Renal cortical epithelial cell (primary cell): ENCODE data around the gene RALGPS2. TPM values are rescaled to one million over a fixed set of nuclear protein-coding genes. Genes with fewer than 3 reads are reported as not detected.
"Not testable (repeated sequence)": the region's sequence is repeated elsewhere in the genome, so short reads cannot be mapped to it uniquely, and the experiment has no call there.

Source experiments
- DNase-seq: peaks from one replicate; pipeline ENCODE4 v3.0.0-alpha.2; 2011; ENCODE audit warnings: low read depth
- total RNA-seq: library from RNA; depleted of rRNA; stranded (reverse); fragments of >200 nt; gene quantifications from 2 replicates; pipeline ENCODE4 v1.2.3, GENCODE V29; 2014

The RALGPS2 gene
- total RNA-seq, 1 donor from 2014 or later = 20.7 TPM

DNA sequence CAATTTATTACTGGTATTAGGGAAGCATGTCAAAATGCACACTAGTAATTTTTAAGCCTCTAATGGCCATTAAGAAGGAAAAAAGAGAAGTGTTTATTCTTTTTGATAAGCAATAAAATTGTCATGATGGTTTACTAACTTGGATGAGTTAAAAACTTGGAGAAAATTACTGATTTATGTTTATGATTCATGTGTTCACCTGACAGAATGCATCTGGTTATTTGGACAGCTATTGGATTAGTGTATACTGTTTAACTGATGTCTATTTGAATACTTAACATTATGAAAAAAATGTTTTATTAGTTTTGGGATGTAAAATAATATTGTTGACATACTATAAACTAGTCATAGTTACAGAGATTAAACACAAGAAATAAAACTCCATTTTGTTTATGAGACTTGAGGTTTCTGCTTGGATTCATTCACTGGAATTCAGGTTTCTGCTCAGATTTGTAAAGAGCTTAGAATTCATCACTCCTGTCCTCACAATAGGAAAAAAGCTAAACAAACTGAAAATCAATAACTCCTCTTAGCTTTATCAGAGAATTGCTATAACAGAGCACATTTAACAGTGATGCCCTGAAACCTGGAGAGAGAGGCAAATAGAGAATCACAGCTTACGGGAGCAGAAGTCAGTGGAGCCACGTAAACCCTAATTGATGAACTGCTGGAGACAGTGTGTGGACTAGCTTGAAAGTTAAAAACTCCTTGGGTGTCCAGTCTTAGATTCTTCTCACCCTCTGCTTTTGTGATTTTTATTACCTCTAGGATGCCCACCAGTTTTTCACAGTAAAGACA, 56.7 kb downstream of the RALGPS2 start:
- no peak for DNase-seq

DNA sequence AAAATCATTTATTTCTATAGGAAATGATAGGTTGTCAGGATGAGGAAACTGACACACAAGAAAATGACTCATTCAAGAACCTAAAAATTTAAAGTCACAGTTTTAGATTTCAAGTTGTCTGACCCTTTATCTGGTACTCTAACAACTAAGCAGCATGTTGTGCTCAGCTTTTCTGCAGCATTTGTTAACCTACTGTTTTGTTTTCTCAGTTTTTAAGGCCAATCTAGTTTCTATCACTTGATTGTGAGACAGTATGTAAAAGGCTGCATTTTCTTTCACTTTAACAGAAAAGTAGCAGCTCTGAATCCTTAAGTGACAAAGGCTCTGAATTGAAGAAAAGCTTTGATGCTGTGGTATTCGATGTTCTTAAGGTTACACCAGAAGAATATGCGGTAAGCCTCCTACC, 59.1 kb downstream of the RALGPS2 start:
- DNase-seq = no peak

DNA sequence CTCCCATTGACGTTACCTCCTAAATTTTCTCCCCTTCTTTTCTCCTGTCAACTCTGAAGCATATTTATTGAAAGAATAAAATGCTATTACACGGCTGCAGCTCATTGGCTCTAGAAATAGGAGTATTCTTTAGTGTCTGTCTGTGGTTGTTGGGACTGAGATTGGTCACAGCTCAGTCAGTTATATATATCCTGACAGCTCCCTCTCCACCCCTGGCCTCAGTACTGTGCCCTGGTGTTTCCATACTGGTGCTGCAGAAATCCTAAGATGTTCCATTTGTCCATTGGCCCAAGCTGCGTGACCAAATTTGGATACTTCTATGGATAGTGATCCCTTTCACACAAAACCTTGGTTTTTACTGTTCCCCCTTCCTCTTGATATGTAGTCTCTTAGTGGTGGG, 67.3 kb downstream of the RALGPS2 start:
- DNase-seq = no peak

DNA sequence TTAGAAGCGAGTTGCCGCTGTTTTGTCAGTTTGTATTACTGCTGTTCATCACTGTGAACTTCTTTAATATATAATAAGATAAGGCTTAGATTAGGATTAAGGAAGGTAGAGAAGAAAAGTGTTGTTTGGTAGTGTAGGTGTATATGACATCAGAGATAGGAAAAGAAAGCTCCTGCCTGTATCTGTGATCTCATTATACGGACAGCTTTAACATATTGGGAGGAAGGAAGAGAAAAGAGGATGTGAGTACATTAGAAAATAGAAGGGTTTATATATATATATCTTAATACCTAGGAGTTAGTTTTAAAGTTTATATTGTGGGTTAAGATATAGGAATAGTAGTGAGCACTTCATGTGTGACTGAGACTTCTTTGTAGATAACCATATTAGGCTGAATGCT, 71.0 kb downstream of the RALGPS2 start:
- no peak for DNase-seq

DNA sequence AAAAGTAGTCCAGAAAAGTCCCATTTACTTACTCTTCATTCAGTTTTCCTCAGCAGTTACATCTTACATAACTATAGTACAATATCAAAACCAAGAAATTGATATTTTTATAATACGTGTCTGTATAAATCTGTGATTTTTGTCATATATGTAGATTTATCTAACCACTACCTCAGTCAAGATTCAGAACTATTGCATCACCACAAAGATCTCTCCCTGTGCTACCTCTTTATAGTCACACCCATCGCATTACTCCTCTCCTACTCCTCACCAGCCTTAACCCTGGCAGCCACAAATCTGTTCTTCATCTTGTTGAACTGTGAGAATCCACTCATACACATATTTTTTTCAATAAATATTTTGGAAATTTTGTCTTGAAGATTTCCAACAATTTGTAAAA, 72.5 kb downstream of the RALGPS2 start:
- no peak for DNase-seq

DNA sequence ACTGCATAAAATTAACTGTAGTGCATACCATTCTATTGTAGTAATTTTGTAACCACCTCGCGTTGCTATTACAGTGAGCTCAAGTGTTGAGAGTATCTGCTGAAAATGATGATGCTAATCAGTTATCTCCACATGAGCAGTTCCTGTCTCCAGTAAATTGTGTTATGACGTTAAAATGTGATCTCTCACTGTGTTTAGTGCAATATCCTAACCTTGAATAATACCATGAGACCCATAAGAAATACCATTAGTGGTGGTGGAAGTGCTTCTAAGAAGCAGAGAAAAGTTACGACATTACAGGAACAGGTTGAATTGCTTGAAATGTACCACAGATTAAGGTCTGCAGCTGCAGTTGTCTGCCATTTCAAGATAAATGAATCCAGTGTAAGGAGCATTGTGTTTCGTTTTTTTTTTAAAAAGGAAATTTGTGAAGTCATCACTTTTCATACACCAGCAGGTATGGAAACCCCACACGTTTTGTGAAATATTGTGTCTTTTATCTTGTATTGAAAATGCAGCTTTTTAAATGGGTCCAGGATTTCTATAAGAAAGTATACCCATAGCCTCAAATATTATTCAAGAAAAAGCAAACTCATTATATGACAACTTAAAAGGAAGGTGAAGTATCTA, 73.3 kb downstream of the RALGPS2 start:
- DNase-seq = no peak

DNA sequence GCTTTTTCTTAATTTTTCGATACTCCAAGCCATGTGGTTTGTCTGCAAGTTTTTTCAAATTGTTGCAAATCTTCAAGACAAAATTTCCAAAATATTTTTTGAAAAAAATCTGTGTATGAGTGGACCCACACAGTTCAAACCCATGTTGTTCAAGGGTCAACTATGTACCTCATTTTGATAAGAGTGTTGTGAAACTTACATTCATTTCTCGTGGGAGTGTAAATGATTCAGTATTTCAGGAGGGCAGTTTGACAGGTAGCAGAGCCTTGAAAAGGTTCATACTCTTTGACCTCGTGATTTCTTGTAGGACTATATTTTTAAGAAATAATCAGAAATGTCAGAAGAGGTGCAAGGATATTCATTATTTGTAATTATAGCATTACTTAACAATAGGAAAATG, 77.8 kb downstream of the RALGPS2 start:
- no peak for DNase-seq

DNA sequence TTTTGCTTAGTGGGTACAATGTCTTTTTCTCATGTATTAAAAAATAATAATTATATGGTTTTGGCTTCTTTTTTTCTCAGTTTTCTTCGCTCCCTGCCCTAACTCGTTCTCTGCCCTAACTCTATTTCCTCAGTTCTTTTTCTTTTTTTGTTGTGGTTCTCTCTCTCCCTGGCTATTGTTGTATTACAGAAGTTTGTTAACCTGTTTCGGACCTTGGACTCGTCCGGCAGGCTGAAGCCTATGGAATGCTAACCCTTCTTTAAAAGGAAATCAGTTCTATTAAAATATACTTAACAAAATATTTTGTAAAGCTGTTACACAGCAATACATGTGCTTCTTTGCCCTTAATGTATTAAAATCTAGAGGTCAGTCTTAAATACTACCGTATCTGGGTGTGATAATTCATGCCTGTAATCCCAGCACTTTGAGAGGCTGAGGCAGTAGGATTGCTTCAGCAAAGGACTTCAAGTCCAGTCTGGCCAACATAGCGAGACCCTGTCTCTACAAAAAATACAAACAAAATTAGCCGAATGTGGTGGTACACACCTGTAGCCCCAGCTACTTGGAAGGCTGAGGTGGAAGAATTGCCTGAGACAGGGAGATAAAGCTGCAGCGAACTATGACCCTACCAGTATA, 81.7 kb downstream of the RALGPS2 start:
- no peak for DNase-seq

DNA sequence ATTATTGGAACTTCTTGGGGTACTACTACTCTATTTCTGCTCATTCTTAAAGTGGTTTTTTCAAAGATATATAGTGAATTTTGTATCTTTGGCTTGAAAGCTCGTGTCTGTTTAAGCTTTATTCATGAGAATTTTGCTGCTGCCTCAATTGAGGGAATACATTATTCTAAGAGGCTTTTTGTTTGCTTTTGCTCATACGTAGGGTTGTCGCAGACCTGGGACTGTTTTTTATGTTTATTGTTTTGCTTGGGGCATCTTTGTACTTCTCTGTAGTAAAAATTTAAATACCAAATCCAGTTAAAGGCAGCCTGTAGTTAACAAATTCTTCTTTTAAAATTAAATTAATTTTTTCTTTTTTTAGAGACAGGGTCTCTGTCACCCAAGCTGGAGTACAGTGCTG, 83.5 kb downstream of the RALGPS2 start:
- DNase-seq = no peak

DNA sequence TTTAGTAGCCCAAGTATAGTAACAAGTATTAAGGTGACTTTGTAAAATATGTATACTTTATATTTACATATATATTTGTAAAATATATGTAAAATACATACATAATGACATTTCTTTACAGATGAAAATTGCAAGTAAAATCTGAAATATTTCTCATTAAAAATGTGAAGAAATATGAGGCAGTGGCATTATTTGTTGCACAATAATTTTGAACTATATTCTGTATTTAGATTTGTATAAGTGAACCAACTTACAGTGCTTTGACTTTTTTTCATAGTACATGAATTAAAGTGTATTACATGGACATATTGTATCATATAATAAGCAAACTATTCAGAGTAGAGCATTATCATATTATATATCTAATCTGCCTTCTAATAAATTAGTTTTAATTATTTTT, 85.5 kb downstream of the RALGPS2 start:
- DNase-seq = no peak

DNA sequence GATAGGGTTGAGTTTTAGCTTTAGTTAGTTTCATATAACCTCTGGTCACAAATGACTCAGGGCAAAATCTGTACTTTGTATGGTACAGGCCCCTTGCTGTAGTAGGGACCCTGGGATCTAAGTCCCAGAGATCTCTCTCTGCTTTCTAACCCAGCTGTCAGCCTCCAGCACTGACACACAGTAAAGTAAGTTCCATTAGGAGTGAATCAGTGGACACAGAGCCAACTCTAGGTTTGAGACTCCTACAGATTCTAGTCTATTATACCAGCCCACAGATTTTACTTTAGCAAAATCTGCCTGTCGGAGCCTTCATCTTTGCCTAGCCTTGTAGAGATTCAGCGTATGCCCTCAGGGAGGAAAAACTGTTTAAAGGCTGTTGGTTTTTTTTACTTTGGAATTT, 93.4 kb downstream of the RALGPS2 start:
- no peak for DNase-seq

DNA sequence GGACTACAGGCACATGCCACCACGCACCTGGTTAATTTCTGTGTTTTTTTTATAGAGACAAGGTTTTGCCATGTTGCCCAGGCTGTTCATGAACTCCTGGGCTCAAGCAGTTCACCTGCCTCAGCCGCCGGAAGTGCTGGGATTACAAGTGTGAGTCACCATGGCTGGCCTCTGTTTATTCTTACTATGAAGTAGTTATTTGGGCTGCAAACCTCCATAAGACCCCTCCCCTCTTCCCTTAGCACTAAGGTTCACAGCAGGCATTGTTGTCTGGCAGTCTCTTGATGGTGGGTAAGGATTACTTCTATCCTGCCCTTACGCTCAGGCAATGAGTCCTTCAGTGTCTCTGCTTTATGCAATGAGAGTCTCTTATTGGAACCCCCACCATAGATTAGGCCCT, 94.1 kb downstream of the RALGPS2 start:
- no peak for DNase-seq

DNA sequence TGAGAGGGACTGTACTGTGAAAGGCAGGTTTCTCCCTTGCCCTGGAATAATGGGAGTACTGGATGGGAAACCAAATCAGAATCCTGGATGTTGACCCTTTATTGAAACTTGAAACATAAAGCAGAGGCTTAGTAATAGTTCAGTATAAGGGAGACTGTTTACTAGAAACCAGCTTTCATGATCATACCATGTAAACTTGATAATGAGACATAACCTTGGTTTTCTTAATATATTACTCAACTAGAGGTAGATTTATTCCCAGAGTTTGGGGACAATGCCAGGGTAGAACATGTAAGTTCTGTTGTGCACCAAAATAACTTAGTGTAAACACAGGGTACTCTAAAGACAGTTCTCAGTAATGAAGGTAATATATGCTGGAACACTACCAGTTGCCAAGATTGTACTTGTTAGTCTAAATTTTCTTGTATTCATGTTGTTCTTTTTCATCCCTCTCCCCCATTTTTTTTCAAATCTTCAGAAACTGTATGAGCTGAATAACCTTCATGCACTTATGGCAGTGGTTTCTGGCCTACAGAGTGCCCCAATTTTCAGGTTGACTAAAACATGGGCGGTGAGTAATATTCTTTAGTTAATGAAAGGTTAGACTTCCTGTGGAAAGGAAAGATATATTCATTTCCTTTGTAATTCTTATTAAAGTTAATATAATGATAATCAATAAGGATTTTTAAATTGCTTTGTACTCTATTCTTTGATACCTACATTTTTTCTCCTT, 96.3 kb downstream of the RALGPS2 start:
- DNase-seq = no peak

DNA sequence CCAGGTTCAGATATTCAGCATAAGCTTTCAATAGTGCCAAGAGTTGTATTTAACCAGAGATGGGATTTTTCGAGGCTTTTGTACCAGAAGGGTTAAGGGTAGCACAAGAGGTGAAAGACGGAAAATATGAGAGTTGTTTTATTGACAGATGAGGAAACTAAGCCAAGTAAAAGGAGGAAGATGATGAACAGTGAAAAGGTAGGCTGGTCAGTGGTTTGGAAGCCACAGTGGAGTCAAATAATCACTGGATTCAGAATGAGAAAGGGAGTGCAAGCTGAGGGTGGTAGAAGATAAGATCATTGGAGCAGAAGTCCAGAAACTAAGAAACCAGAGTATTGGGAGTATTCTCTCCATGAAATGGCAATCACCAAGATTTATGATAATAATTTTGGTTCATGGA, 100.1 kb downstream of the RALGPS2 start:
- no peak for DNase-seq

DNA sequence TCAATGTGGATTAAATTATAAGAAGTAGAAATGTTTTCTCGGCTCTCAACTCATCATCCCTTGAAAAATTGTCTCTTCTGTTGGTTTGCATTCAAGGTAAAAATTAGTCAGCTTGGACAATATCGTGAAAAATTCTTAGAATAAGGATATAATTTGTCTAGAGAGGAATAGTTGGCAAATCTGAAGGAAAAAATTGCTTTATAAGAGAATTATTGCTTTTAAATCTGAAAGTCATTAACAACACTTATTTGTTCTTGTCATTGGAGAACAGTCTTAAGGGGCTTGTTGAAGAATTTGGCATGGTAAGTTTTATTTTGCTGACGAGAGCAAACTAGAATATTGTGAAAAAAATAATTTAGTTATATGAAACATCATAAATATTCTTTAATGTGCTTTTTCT, 119.4 kb downstream of the RALGPS2 start:
- no peak for DNase-seq

DNA sequence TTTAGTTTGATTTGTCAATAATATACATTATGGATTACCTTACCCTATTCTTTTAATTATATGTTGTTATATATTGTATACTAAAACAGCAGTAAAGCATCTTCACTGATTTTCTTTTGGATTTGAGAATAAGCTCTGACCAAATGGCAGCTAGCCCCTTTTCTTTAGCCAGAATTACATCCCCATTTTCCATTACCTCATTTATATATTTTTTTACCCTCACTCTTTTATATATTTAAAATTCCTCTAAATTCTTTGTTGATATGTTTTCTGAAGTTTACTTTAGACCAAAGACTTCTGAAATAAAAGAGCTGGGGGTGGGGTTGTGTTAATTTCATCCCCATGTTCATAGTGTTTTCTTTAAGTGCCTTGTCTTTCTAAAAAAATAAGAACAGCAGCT, 121.3 kb downstream of the RALGPS2 start:
- DNase-seq = no peak

DNA sequence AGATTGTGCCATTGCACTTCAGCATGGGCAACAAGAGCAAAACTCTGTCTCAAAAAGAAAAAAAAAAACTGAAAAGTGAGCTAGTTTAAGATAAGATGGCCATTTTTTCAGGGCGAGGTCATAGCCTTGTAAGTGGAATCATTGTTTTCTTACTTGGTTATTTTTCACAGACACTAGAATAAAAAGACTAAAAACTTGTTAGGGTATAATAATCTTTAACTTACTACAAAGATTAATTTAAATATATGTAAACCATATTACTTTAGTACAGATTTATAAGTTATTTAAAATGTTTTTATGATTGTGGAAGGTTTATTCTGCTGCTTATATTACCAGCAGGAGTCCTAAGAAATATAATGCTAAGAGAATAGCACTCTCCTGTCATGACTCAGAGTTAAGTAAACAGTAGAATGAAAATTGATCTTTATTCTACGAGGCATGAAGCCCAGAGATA, 122.4 kb downstream of the RALGPS2 start:
- DNase-seq = peak; percentile 54

DNA sequence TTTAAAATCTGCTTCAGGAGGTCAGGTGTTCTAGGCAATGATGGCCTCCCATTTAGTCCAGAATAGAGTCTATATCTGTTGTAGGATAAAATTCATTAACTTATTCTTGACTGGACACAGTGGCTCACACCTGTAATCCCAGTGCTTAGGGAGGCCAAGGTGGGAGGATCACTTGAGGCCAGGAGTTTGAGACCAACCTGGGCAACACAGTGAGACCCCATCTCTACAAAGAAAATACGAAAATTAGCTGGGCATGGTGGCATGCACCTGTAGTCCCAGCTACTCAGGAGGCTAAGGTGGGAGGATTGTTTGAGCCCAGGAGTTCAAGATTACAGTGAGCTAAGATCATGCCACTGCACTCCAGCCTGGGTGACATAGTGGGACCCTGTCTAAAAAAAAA, 122.9 kb downstream of the RALGPS2 start:
- not testable (repeated sequence) for DNase-seq

DNA sequence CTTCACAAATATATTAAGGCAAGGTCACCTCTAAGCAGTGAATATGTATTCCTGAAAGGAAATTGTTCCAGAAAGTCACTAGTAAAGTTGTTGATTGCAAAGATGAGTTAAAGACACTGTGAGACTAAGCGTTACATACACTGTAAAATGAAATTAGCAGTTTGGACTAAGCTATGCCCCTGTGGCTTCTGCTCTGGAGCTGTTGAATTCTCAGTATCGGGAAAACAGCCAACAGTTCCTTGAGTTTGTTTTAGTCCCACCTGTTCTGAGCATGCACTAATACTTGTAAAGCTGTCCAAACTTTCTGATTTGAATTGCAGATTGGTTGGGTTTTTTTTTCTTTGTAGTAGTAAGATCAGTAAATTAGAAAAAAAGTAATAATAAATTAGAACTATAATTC, 124.9 kb downstream of the RALGPS2 start:
- DNase-seq = no peak

DNA sequence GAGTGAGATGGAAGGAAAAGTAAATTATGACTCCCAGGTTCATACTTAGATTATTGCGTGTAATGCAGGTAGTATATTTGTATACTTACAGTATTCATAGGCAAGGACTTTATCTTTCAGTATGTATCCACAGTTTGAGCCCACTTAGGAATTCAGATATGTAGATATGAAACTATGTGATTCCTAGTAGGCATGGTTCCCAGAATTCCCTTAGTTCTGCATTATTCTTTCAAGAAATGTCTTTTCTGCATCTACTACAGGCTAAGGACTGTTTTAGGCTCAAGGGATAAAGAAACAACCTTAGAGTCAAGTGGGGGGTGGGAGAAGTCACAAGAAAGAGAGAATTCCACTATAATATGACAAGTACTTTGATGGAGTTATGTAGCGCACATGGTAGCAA, 132.1 kb downstream of the RALGPS2 start:
- no peak for DNase-seq

DNA sequence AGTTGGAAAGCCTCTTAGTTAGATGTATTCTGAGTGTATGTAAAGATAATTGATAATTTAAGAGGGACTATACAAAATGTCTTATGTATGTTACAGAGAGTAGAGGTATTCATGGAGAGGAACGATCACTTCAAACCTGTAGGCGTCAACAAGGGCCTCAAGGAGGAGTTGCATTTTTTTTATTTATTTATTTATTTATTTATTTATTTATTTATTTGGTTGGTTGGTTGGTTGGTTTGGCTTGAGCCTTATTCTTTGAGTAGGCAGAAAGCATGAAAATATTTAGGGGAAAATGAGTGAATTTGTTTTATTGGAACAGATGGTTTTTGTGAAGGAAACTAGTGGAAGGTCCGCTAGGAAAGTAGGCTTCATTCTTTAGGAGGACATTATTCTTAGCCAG, 137.4 kb downstream of the RALGPS2 start:
- DNase-seq = no peak

DNA sequence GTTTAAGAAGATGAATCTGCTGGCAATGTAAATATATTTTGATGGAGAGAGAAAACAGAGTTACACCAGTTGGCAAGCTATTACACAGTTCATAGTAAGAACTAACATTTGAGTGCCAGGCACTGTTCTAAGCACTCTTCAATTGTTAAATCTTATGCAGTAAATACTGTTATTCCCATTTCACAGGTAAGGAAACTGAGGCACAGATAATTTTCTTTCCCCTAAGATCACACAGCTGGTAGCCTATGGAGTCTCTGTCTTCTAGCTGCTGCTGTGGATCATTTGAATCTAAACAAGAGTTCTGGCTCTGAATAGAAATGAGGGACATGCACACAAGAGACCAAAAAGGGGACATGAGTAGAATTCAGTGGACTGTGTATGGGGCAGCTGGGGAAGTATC, 137.8 kb downstream of the RALGPS2 start:
- no peak for DNase-seq
